PC-9 (cell line): Measurements from ENCODE around the gene DNAJB9. TPM values are rescaled to one million over a fixed set of nuclear protein-coding genes. Genes with fewer than 3 reads are reported as not detected.
"Not testable (repeated sequence)": the region's sequence is repeated elsewhere in the genome, so short reads cannot be mapped to it uniquely, and the experiment has no call there.

ENCODE experiments used
- BruUV-seq: library from RNA; stranded (reverse); fragments of 400-500 nt; replicated peaks from 2 replicates; lab custom pipeline; 2021; lab: Mats Ljungman, UMichigan
- CTCF ChIA-PET: fragments of 300-600 bp; sonication (Branson Sonifier 250); formaldehyde crosslinking; loops from one replicate; lab custom pipeline; 2022; ENCODE audit warnings: antibody characterized with exemption; lab: Charles Lee
- POLR2A ChIA-PET: fragments of 300-600 bp; sonication (Branson Sonifier 250); formaldehyde crosslinking; loops from one replicate; lab custom pipeline; 2022; ENCODE audit warnings: antibody characterized with exemption; ENCODE audit not compliant: unreplicated experiment; lab: Charles Lee
- DNase-seq, 2 experiments: peaks; one replicate each; pipeline versions ENCODE4 v3.0.0 to v3.0.0-alpha.2; 2015 to 2022; ENCODE audit warnings: mixed read lengths in 1 of 2
- H2AFZ ChIP-seq: fragments of 200-600 bp; sonication (generic); 2 replicates; pipeline ENCODE4 v1.8.1; 2017; ENCODE audit warnings: antibody characterized with exemption
- H3F3A ChIP-seq: fragments of 200-600 bp; sonication (generic); 2 replicates; pipeline ENCODE4 v1.8.1; 2017; ENCODE audit warnings: antibody characterized with exemption, mild to moderate bottlenecking, low read depth; ENCODE audit not compliant: insufficient read depth
- H3K27ac ChIP-seq: fragments of 200-600 bp; sonication (generic); 2 replicates; pipeline ENCODE4 v1.6.1; 2016; ENCODE audit warnings: mixed run types
- H3K27me3 ChIP-seq: fragments of 200-600 bp; sonication (generic); 2 replicates; pipeline ENCODE4 v1.6.1; 2016; ENCODE audit warnings: low read depth, mixed run types; ENCODE audit not compliant: insufficient read depth
- H3K36me3 ChIP-seq: fragments of 200-600 bp; sonication (generic); 2 replicates; pipeline ENCODE4 v1.6.1; 2016; ENCODE audit warnings: low read depth, mixed run types
- H3K4me1 ChIP-seq: fragments of 200-600 bp; sonication (generic); replicated peaks from 2 replicates; pipeline ENCODE4 v1.6.1; 2016; ENCODE audit warnings: mixed run types; ENCODE audit not compliant: insufficient read depth
- H3K4me2 ChIP-seq: fragments of 200-600 bp; sonication (generic); 2 replicates; pipeline ENCODE4 v1.6.1; 2017; ENCODE audit warnings: mixed run types
- H3K4me3 ChIP-seq: fragments of 200-600 bp; sonication (generic); 2 replicates; pipeline ENCODE4 v1.6.1; 2016; ENCODE audit warnings: mixed run types
- H3K79me2 ChIP-seq: fragments of 200-600 bp; sonication (generic); 2 replicates; pipeline ENCODE4 v1.6.1; 2017; ENCODE audit warnings: low read depth, mixed run types
- H3K9me2 ChIP-seq: fragments of 200-600 bp; sonication (generic); 2 replicates; pipeline ENCODE4 v1.8.1; 2017; ENCODE audit warnings: mild to moderate bottlenecking; ENCODE audit not compliant: insufficient read depth
- H3K9me3 ChIP-seq: fragments of 200-600 bp; sonication (generic); 2 replicates; pipeline ENCODE4 v1.8.1; 2016; ENCODE audit warnings: low read depth; ENCODE audit not compliant: insufficient read depth
- H4K20me1 ChIP-seq: fragments of 200-600 bp; sonication (generic); 2 replicates; pipeline ENCODE4 v1.8.1; 2017; ENCODE audit not compliant: insufficient read depth
- CTCF ChIP-seq: fragments of 200-600 bp; sonication (generic); conservative IDR thresholded peaks from 2 replicates; pipeline ENCODE4 v1.6.1; 2017; ENCODE audit warnings: mixed run types, antibody characterized with exemption, mild to moderate bottlenecking, moderate library complexity
- EZH2 ChIP-seq: fragments of 200-600 bp; sonication (generic); IDR thresholded peaks from 2 replicates; pipeline ENCODE4 v1.8.0; 2017; ENCODE audit warnings: antibody characterized with exemption, low read depth
- intact Hi-C: fragments of 100-400 bp; cut with micrococcal nuclease; formaldehyde crosslinking; loops from one replicate; pipeline ENCODE4 v1.10.0; 2022; ENCODE audit not compliant: unreplicated experiment
- total RNA-seq: library from RNA; stranded (reverse); gene quantifications from 2 replicates; pipeline ENCODE4 v1.2.3, GENCODE V29; 2021

DNAJB9 gene
- total RNA-seq, 1 experiment from 2014 or later = 13.3 TPM

GRCh38 chr7:108535257-108535656 lies 34.4 kb upstream of the DNAJB9 start:
- H3K4me2 ChIP-seq = no peak overlapping the region
- no peak for DNase-seq
- H3K4me3 ChIP-seq = no peak overlapping the region
- H3K4me1 ChIP-seq = peaks cover 5% of the 10 kb centered on the region
- BruUV-seq = no TSS peak
- no peak overlapping the region for H2AFZ ChIP-seq
- intact Hi-C loops = no loop called here
- 0 out of 2 replicates have a peak, but pooled peaks cover under 1% of the 10 kb centered on the region for H3F3A ChIP-seq
- ChIA-PET CTCF (no interaction called here), POLR2A (no interaction called here)
- H3K9me2 ChIP-seq = no peaks in the 10 kb centered on the region
- no peaks in the 10 kb centered on the region for H3K9me3 ChIP-seq
- H3K79me2 ChIP-seq = no peaks in the 10 kb centered on the region
- no peak overlapping the region for H3K27ac ChIP-seq
- TF ChIP-seq CTCF (no peak), EZH2 (no peak)
- no peaks in the 10 kb centered on the region for H4K20me1 ChIP-seq
- H3K36me3 ChIP-seq = no peaks in the 10 kb centered on the region
- H3K27me3 ChIP-seq = no peaks in the 10 kb centered on the region

- ChIA-PET CTCF (no interaction called here), POLR2A (no interaction called here)
- Histone ChIP-seq H3K79me2 (no peaks in the 10 kb centered on the region), H3K27me3 (no peaks in the 10 kb centered on the region), H3K4me3 (no peak overlapping the region), H3F3A (no peaks in the 10 kb centered on the region), H3K9me3 (no peaks in the 10 kb centered on the region), H3K4me1 (no peaks in the 10 kb centered on the region), H3K27ac (no peak overlapping the region), H4K20me1 (no peaks in the 10 kb centered on the region), H3K4me2 (no peak overlapping the region), H2AFZ (no peak overlapping the region), H3K36me3 (no peaks in the 10 kb centered on the region), H3K9me2 (no peaks in the 10 kb centered on the region)
- TF ChIP-seq EZH2 = no peak
- no peak for TF ChIP-seq CTCF
- intact Hi-C loops = no loop called here
- no TSS peak for BruUV-seq
- DNase-seq = no peak
These were observed 33.9 kb upstream of the DNAJB9 start for GRCh38 chr7:108535744-108536143.

- no peak for DNase-seq
- H3K9me2 ChIP-seq = no peaks in the 10 kb centered on the region
- H3K36me3 ChIP-seq = no peaks in the 10 kb centered on the region
- no peaks in the 10 kb centered on the region for H4K20me1 ChIP-seq
- TF ChIP-seq EZH2 = no peak
- TF ChIP-seq CTCF = no peak
- no peaks in the 10 kb centered on the region for H3K27me3 ChIP-seq
- H2AFZ ChIP-seq = no peak overlapping the region
- H3K27ac ChIP-seq = no peak overlapping the region
- POLR2A ChIA-PET = no interaction called here
- intact Hi-C loops = no loop called here
- H3K4me1 ChIP-seq = no peaks in the 10 kb centered on the region
- H3K9me3 ChIP-seq = no peaks in the 10 kb centered on the region
- H3K79me2 ChIP-seq = no peaks in the 10 kb centered on the region
- H3K4me3 ChIP-seq = no peak overlapping the region
- no peaks in the 10 kb centered on the region for H3F3A ChIP-seq
- H3K4me2 ChIP-seq = no peak overlapping the region
- CTCF ChIA-PET = no interaction called here
- no TSS peak for BruUV-seq
These were observed 32.4 kb upstream of the DNAJB9 start for GRCh38 chr7:108537229-108537628.

GRCh38 chr7:108538236-108538635 lies 31.4 kb upstream of the DNAJB9 start:
- H3K27ac ChIP-seq, H3K4me2 ChIP-seq, CTCF ChIA-PET, H3K79me2 ChIP-seq, H3K9me2 ChIP-seq, intact Hi-C loops, DNase-seq, H3K4me1 ChIP-seq, H2AFZ ChIP-seq, H3K36me3 ChIP-seq, BruUV-seq, H3K9me3 ChIP-seq, H3K27me3 ChIP-seq, POLR2A ChIA-PET, H3K4me3 ChIP-seq, H3F3A ChIP-seq, H4K20me1 ChIP-seq: not testable (repeated sequence)

- CTCF ChIA-PET, POLR2A ChIA-PET: not testable (repeated sequence)
These were observed 31.0 kb upstream of the DNAJB9 start for GRCh38 chr7:108538685-108539084.

More at GRCh38 chr7:108538685-108539084, 31.0 kb upstream of the DNAJB9 start:
- H3F3A ChIP-seq, H3K79me2 ChIP-seq, H3K4me2 ChIP-seq, H3K36me3 ChIP-seq, H3K9me3 ChIP-seq, H3K27ac ChIP-seq, H3K4me1 ChIP-seq, H3K9me2 ChIP-seq, H2AFZ ChIP-seq, H3K4me3 ChIP-seq, H3K27me3 ChIP-seq, BruUV-seq, H4K20me1 ChIP-seq, DNase-seq, intact Hi-C loops: not testable (repeated sequence)
